ENCODE data around the gene PON2. TPM values are rescaled to one million over a fixed set of nuclear protein-coding genes. Genes with fewer than 3 reads are reported as not detected.

PON2 gene
- total RNA-seq, 1 experiment from 2014 or later: 50.3 TPM

DNA sequence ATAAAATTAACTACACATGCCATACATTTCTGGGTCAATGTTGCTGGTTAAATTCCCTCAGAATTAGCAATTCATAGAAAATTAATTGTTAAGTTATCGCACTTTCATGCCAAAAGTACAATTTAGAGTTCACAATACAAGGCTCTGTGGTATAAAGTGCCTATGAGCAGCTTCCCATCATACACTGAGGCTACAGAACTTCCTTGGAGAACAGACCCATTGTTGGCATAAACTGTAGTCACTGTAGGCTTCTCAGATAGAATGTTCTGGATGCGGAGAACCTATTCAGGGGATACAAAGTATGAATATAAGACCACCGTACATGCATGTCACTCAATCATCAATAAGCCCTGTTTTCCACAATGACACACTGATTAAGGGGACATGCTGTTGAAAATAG lies 29.6 kb downstream of the PON2 start:
- TF ChIP-seq, protein P1, sequence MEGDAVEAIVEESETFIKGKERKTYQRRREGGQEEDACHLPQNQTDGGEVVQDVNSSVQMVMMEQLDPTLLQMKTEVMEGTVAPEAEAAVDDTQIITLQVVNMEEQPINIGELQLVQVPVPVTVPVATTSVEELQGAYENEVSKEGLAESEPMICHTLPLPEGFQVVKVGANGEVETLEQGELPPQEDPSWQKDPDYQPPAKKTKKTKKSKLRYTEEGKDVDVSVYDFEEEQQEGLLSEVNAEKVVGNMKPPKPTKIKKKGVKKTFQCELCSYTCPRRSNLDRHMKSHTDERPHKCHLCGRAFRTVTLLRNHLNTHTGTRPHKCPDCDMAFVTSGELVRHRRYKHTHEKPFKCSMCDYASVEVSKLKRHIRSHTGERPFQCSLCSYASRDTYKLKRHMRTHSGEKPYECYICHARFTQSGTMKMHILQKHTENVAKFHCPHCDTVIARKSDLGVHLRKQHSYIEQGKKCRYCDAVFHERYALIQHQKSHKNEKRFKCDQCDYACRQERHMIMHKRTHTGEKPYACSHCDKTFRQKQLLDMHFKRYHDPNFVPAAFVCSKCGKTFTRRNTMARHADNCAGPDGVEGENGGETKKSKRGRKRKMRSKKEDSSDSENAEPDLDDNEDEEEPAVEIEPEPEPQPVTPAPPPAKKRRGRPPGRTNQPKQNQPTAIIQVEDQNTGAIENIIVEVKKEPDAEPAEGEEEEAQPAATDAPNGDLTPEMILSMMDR (conservative IDR thresholded peaks at IDR 0.05): no peak
- TF ChIP-seq EZH2 (IDR thresholded peaks at IDR 0.05; ENCODE audit: low read depth): no peak
- DNase-seq: no peak
- no peaks in the 10 kb centered on the region for H3K9me2 ChIP-seq (ENCODE audit: insufficient read depth)
- no peaks in the 10 kb centered on the region for H3F3A ChIP-seq (ENCODE audit: insufficient read depth, low read depth)
- H3K4me3 ChIP-seq: no peak overlapping the region
- POLR2A ChIA-PET (ENCODE audit: unreplicated experiment): no interaction called here
- no peaks in the 10 kb centered on the region for H3K9me3 ChIP-seq (ENCODE audit: insufficient read depth, low read depth)
- BruUV-seq (replicated peaks): no TSS peak
- H3K4me1 ChIP-seq (replicated peaks; ENCODE audit: insufficient read depth): no peaks in the 10 kb centered on the region
- H3K79me2 ChIP-seq (ENCODE audit: low read depth): no peaks in the 10 kb centered on the region
- H3K4me2 ChIP-seq: no peak overlapping the region
- H3K36me3 ChIP-seq (ENCODE audit: low read depth): no peaks in the 10 kb centered on the region
- no peak overlapping the region for H3K27ac ChIP-seq
- 0 out of 2 replicates have a peak, but pooled peaks cover 3% of the 10 kb centered on the region for H4K20me1 ChIP-seq (ENCODE audit: insufficient read depth)
- H2AFZ ChIP-seq: no peak overlapping the region
- H3K27me3 ChIP-seq (ENCODE audit: insufficient read depth, low read depth): no peaks in the 10 kb centered on the region
- intact Hi-C loops (cut with micrococcal nuclease; ENCODE audit: unreplicated experiment): no loop called here
- CTCF ChIA-PET: no interaction called here

DNA sequence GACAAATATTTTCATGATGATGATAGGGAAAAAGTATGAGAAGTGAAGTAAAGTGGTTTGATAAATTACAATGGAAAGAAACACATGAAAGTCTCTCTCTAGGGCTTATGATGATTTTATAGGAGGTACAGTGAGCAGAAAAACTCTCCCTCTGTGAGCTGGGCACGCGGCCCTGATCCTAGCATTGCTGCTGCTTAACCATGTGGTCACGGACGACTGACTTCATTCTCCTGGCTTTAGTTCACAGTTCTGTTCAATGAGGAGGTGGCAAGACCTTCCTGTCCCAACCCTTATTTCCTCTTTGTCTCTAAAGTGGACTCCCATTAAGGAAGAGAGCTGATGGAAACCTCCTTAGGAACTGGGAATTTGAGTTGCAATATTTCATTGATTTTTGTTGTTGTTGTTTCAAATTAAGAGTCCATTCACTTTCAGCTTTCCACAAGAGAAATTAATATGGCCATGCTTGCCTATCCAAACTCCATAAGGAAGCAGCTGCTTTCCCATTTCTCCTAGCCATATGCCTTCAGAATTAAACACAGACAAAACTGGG lies 30.4 kb downstream of the PON2 start:
- Histone ChIP-seq H3K4me1 (replicated peaks; ENCODE audit: insufficient read depth) (no peaks in the 10 kb centered on the region), H4K20me1 (ENCODE audit: insufficient read depth) (0 out of 2 replicates have a peak, but pooled peaks cover 3% of the 10 kb centered on the region), H3K27me3 (ENCODE audit: insufficient read depth, low read depth) (no peaks in the 10 kb centered on the region), H3K79me2 (ENCODE audit: low read depth) (no peaks in the 10 kb centered on the region), H3K9me2 (ENCODE audit: insufficient read depth) (no peaks in the 10 kb centered on the region), H3K4me2 (no peak overlapping the region), H2AFZ (no peak overlapping the region), H3K27ac (no peak overlapping the region), H3K36me3 (ENCODE audit: low read depth) (no peaks in the 10 kb centered on the region), H3K9me3 (ENCODE audit: insufficient read depth, low read depth) (no peaks in the 10 kb centered on the region), H3K4me3 (no peak overlapping the region), H3F3A (ENCODE audit: insufficient read depth, low read depth) (no peaks in the 10 kb centered on the region)
- BruUV-seq (replicated peaks): no TSS peak
- POLR2A ChIA-PET (ENCODE audit: unreplicated experiment): no interaction called here
- CTCF ChIA-PET: interaction anchor here (0.6 kb wide), 1 partner anchor 442 kb away, joined by 3 read pairs; no protein-coding TSS in a partner anchor
- TF ChIP-seq, protein P1 (conservative IDR thresholded peaks at IDR 0.05): no peak
- TF ChIP-seq EZH2 (IDR thresholded peaks at IDR 0.05; ENCODE audit: low read depth): no peak
- intact Hi-C loops (cut with micrococcal nuclease; ENCODE audit: unreplicated experiment): no loop called here
- no peak for DNase-seq

DNA sequence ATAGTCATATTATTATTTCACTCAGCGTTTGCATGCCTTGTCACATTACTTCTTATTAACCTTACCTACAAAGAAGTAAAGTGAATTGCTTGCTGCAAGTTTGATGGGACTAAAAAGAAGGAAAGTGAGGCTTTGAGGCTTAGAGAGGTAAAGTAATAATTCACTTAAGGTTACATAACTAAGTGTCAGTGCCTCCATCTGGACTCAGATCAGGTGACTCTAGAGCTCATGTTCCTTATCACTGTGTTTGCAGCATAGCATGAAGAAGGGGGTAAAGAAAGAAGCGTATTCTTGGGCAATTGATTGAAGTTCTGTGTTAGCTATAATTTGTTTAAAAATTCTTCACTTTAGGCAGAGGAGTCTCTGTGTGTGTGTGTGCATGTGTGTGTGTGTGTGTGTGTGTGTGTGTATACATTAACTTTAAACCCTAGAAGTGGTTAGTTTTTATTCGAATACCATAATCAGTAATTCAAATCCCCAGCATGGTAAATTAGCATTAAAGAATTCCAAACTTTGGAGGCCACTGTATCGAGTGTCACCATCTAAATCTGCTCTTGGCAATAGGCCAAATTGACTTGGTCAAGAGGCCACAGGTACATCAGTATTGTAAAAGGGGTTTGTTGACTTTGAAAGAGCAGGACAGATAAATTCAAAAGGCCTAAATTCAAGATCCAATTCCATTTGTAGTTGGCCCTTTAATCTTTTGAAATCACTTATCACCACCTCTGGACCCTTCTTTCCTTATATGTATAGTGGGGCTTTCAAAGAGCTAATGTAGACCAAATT lies 36.5 kb downstream of the PON2 start:
- POLR2A ChIA-PET (ENCODE audit: unreplicated experiment): no interaction called here
- no peaks in the 10 kb centered on the region for H3K27me3 ChIP-seq (ENCODE audit: insufficient read depth, low read depth)
- TF ChIP-seq EZH2 (IDR thresholded peaks at IDR 0.05; ENCODE audit: low read depth): no peak
- TF ChIP-seq, protein P1 (conservative IDR thresholded peaks at IDR 0.05): no peak
- H3K27ac ChIP-seq: no peak overlapping the region
- no peaks in the 10 kb centered on the region for H3K9me3 ChIP-seq (ENCODE audit: insufficient read depth, low read depth)
- H3K36me3 ChIP-seq (ENCODE audit: low read depth): no peaks in the 10 kb centered on the region
- H3K4me2 ChIP-seq: no peak overlapping the region
- no peak overlapping the region for H2AFZ ChIP-seq
- DNase-seq: no peak
- H3K79me2 ChIP-seq (ENCODE audit: low read depth): no peaks in the 10 kb centered on the region
- no peaks in the 10 kb centered on the region for H3F3A ChIP-seq (ENCODE audit: insufficient read depth, low read depth)
- CTCF ChIA-PET: interaction anchor here (0.7 kb wide), 1 partner anchor 211 kb away, joined by 4 read pairs; no protein-coding TSS in a partner anchor
- H4K20me1 ChIP-seq (ENCODE audit: insufficient read depth): 0 out of 2 replicates have a peak, but pooled peaks cover 3% of the 10 kb centered on the region
- 0 out of 2 replicates have a peak, but pooled peaks cover 4% of the 10 kb centered on the region for H3K4me1 ChIP-seq (replicated peaks; ENCODE audit: insufficient read depth)
- H3K9me2 ChIP-seq (ENCODE audit: insufficient read depth): no peaks in the 10 kb centered on the region
- no peak overlapping the region for H3K4me3 ChIP-seq
- no TSS peak for BruUV-seq (replicated peaks)
- intact Hi-C loops (cut with micrococcal nuclease; ENCODE audit: unreplicated experiment): loop anchor here (5.0 kb wide), 2 partner anchors 79 to 294 kb away; no protein-coding TSS in a partner anchor
